HG03378 (cell line): ENCODE measurements around the gene ANAPC2.

Source experiments
- ATAC-seq: cut with Tn5 transposase; IDR thresholded peaks from one replicate; pipeline ENCODE4 v1.9.1; 2021; ENCODE audit warnings: mild to moderate bottlenecking, moderate library complexity; ENCODE audit not compliant: unreplicated experiment

ANAPC2 gene

GRCh38 chr9:137130176-137130755 is 58.1 kb downstream of the ANAPC2 start:
- peak; percentile 5 for ATAC-seq

GRCh38 chr9:137129456-137130175 is 58.7 kb downstream of the ANAPC2 start:
- peak; percentile 59 for ATAC-seq

GRCh38 chr9:137128862-137129455 is 59.4 kb downstream of the ANAPC2 start:
- peak; percentile 25 for ATAC-seq

- ATAC-seq: no peak
These were observed 60.0 kb downstream of the ANAPC2 start for GRCh38 chr9:137128158-137128861.

- no peak for ATAC-seq
These were observed 60.8 kb downstream of the ANAPC2 start for GRCh38 chr9:137127301-137128157.

- ATAC-seq: no peak
These were observed 61.6 kb downstream of the ANAPC2 start for GRCh38 chr9:137126786-137127185.
